ENCODE results near the gene MCM3. TPM values are rescaled to one million over a fixed set of nuclear protein-coding genes. Genes with fewer than 3 reads are reported as not detected.
A peak's percentile ranks its signal among the peaks of the same experiment; 100 is the strongest.

The MCM3 gene
- total RNA-seq, 1 donor from 2014 or later: 118 TPM

DNA sequence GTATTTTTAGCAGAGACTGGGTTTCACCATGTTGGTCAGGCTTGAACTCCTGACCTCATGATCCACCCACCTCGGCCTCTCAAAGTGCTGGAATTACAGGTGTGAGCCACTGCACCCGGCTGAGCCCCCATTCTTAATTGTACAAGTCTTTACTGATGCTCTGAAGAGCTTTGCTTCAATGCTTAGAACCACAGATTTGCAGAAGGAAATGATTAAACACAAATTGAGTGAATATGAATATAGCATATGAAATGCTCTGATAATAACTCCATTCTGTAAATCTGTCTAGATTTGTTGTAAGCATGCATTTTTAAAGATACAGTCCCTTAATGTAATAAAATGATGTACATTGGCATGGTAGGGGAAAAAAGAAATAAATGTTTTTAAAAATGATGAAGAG lies 4.3 kb upstream of the MCM3 start:
- no peak for DNase-seq (ENCODE audit: low spot score, unreplicated experiment)
- H3K27me3 Mint-ChIP-seq: no peaks in the 10 kb centered on the region
- H3K4me1 Mint-ChIP-seq (ENCODE audit: low read depth): peaks cover 6% of the 10 kb centered on the region
- H3K4me3 Mint-ChIP-seq (ENCODE audit: low read depth): no peak overlapping the region
- TF ChIP-seq, protein P1, sequence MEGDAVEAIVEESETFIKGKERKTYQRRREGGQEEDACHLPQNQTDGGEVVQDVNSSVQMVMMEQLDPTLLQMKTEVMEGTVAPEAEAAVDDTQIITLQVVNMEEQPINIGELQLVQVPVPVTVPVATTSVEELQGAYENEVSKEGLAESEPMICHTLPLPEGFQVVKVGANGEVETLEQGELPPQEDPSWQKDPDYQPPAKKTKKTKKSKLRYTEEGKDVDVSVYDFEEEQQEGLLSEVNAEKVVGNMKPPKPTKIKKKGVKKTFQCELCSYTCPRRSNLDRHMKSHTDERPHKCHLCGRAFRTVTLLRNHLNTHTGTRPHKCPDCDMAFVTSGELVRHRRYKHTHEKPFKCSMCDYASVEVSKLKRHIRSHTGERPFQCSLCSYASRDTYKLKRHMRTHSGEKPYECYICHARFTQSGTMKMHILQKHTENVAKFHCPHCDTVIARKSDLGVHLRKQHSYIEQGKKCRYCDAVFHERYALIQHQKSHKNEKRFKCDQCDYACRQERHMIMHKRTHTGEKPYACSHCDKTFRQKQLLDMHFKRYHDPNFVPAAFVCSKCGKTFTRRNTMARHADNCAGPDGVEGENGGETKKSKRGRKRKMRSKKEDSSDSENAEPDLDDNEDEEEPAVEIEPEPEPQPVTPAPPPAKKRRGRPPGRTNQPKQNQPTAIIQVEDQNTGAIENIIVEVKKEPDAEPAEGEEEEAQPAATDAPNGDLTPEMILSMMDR (IDR thresholded peaks at IDR 0.05; ENCODE audit: unreplicated experiment): no peak
- H3K27ac Mint-ChIP-seq: no peak overlapping the region
- H3K9me3 Mint-ChIP-seq (ENCODE audit: low read depth): no peaks in the 10 kb centered on the region
- H3K36me3 Mint-ChIP-seq (ENCODE audit: insufficient read depth): no peaks in the 10 kb centered on the region

DNA sequence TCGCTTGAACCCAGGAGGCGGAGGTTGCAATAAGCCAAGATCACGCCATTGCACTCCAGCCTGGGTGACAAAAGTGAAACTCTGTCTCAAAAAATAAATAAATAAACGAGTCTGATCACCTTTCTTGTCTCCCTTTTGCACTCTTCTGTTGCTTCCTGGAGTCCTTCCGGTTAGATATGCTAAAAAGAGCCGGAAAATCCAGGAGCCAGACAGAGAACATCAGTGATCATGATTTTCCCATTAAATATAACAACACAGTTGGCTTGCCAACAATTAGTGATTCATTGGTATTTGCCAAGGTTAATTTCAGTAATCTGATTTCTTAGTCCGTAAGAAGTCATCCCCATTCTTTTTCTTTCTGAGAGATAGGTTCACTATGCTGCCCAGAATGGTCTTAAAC lies 3.7 kb upstream of the MCM3 start:
- Mint-ChIP-seq H3K27ac (no peak overlapping the region), H3K36me3 (ENCODE audit: insufficient read depth) (no peaks in the 10 kb centered on the region), H3K27me3 (no peaks in the 10 kb centered on the region), H3K4me1 (ENCODE audit: low read depth) (peaks cover 10% of the 10 kb centered on the region), H3K4me3 (ENCODE audit: low read depth) (no peak overlapping the region), H3K9me3 (ENCODE audit: low read depth) (no peaks in the 10 kb centered on the region)
- DNase-seq (ENCODE audit: low spot score, unreplicated experiment): no peak
- TF ChIP-seq, protein P1 (IDR thresholded peaks at IDR 0.05; ENCODE audit: unreplicated experiment): no peak

DNA sequence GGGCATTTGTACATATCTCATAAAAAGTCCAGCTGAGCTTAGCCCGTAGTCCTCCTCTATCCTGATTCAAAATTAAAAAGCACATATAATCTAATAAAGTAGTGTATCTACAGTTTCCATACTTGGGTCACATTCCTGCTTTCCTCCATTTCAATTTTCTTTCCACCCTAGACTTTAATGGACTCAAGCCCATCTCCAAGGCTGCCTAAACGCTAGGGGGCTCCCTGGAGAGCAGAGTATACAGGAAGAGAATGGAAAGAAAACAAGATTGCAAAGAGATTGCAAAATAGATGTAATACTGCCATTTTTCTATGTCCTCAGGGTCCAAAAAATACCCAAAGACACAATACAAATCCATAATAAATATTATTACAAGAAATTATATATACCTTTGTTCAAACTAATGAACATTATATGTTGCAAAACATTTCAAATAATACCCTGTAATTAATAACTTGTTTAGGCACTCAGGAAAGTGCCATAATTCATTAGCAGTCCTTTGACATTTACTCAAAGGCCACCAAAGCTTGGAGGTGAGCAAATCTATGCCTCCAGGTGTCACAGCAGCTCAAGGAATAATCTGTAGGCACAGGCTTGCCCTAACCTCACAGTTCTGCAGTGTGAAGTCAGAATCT lies 2.4 kb upstream of the MCM3 start:
- TF ChIP-seq, protein P1 (IDR thresholded peaks at IDR 0.05; ENCODE audit: unreplicated experiment): peak; percentile 75
- H3K27me3 Mint-ChIP-seq: no peaks in the 10 kb centered on the region
- no peaks in the 10 kb centered on the region for H3K9me3 Mint-ChIP-seq (ENCODE audit: low read depth)
- H3K4me3 Mint-ChIP-seq (ENCODE audit: low read depth): no peak overlapping the region
- H3K4me1 Mint-ChIP-seq (ENCODE audit: low read depth): peaks cover 18% of the 10 kb centered on the region
- peaks cover 6% of the 10 kb centered on the region for H3K36me3 Mint-ChIP-seq (ENCODE audit: insufficient read depth)
- peak; percentile 24 for DNase-seq (ENCODE audit: low spot score, unreplicated experiment)
- H3K27ac Mint-ChIP-seq: peak overlapping the region; percentile 16

DNA sequence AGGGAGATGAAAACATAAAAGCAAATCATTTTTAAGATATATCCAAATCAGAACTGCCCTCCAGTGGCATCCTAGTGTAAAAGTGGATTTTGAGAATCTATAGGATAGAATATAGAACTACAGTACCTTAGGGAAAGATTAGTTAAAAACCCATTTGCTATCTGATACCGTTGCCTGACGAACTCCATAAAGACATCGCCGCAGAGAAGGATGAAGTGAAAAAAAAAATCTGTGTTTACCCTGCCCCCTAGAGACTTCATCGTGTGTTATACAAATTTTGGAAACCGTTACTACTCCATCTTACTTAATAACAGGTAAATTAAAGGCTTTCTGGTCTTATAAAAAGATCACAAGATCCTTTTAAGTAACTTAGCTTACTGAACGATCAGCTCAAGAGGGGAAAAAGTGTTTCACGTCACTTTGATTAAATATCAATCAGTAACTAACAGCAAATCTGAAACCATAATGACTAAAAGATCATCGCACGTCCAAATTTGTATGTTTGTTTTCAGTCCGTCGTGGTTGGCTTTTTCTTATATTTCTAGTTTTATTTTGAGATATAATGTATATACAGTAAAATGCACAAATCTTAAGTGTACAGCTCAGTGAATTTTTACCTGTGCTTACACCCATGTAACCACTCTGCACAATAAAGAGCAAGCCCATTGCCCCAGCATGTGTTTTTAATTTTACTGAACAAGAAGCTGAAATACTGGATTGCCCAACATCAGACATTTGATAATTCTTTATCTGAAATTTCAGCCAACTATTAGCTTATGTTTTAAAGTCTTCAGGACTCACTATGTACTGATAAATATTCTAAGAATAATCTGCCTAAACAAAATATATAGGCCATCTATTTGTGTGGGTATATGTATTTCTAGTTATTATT lies 881 bp upstream of the MCM3 start:
- Mint-ChIP-seq H3K4me1 (ENCODE audit: low read depth) (peaks cover 18% of the 10 kb centered on the region), H3K27me3 (no peaks in the 10 kb centered on the region), H3K9me3 (ENCODE audit: low read depth) (no peaks in the 10 kb centered on the region), H3K4me3 (ENCODE audit: low read depth) (no peak overlapping the region), H3K36me3 (ENCODE audit: insufficient read depth) (peaks cover 13% of the 10 kb centered on the region), H3K27ac (no peak overlapping the region)
- TF ChIP-seq, protein P1 (IDR thresholded peaks at IDR 0.05; ENCODE audit: unreplicated experiment): no peak
- DNase-seq (ENCODE audit: low spot score, unreplicated experiment): no peak

DNA sequence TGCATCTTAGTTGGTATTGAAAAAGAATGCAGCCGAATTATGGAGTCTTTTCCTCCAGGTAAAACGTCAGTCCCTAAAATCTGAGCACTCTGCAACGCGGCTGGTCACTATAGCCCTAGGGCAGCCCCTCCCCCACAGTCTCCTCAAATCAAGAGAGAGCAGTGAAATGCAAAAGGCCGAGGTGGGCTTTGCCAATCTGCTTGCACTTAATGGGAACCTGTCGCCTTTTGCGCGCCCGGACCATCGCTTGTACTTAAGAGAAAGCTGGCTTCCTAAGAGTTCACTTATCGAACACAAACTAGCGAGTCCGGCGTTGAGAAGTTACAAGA lies 447 bp downstream of the MCM3 start:
- Mint-ChIP-seq H3K27me3 (no peaks in the 10 kb centered on the region), H3K4me3 (ENCODE audit: low read depth) (no peak overlapping the region), H3K9me3 (ENCODE audit: low read depth) (no peaks in the 10 kb centered on the region), H3K27ac (no peak overlapping the region), H3K4me1 (ENCODE audit: low read depth) (peaks cover 18% of the 10 kb centered on the region), H3K36me3 (ENCODE audit: insufficient read depth) (peaks cover 16% of the 10 kb centered on the region)
- DNase-seq (ENCODE audit: low spot score, unreplicated experiment): peak; percentile 37
- TF ChIP-seq, protein P1 (IDR thresholded peaks at IDR 0.05; ENCODE audit: unreplicated experiment): no peak

All from progenitor cell of endocrine pancreas (in vitro differentiated cells).